Neural progenitor cell (in vitro differentiated cells): ENCODE measurements around the gene FRMD5. TPM values are rescaled to one million over a fixed set of nuclear protein-coding genes. Genes with fewer than 3 reads are reported as not detected.

Source experiments
- DNase-seq: peaks from one replicate; pipeline ENCODE4 v3.0.0-alpha.2; 2016; ENCODE audit warnings: low spot score
- H2AFZ ChIP-seq: fragments of 200-600 bp; sonication (generic); replicated peaks from 2 replicates; pipeline ENCODE4 v1.6.1; 2016; ENCODE audit warnings: antibody characterized with exemption
- H3F3A ChIP-seq: fragments of 200-600 bp; sonication (generic); 2 replicates; pipeline ENCODE4 v1.6.1; 2016; ENCODE audit warnings: antibody characterized with exemption, low read depth
- H3K27ac ChIP-seq: fragments of 200-600 bp; sonication (generic); 2 replicates; pipeline ENCODE4 v1.5.1; 2016; ENCODE audit warnings: mild to moderate bottlenecking
- H3K27me3 ChIP-seq: fragments of 200-600 bp; sonication (generic); 2 replicates; pipeline ENCODE4 v1.6.1; 2016; ENCODE audit warnings: mild to moderate bottlenecking, moderate library complexity
- H3K36me3 ChIP-seq: fragments of 200-600 bp; sonication (generic); 2 replicates; pipeline ENCODE4 v1.5.1; 2016
- H3K4me1 ChIP-seq: fragments of 200-600 bp; sonication (generic); 2 replicates; pipeline ENCODE4 v1.6.1; 2016; ENCODE audit warnings: mixed run types
- H3K4me2 ChIP-seq: fragments of 200-600 bp; sonication (generic); 2 replicates; pipeline ENCODE4 v1.6.1; 2016
- H3K4me3 ChIP-seq: fragments of 200-600 bp; sonication (generic); 2 replicates; pipeline ENCODE4 v1.5.1; 2016
- H3K79me2 ChIP-seq: fragments of 200-600 bp; sonication (generic); 2 replicates; pipeline ENCODE4 v1.6.1; 2016; ENCODE audit warnings: low read depth
- H3K9ac ChIP-seq: fragments of 200-600 bp; sonication (generic); 2 replicates; pipeline ENCODE4 v1.6.1; 2016
- H3K9me3 ChIP-seq: fragments of 200-600 bp; sonication (generic); 2 replicates; pipeline ENCODE4 v1.5.1; 2016; ENCODE audit warnings: low read depth
- H4K20me1 ChIP-seq: fragments of 200-600 bp; sonication (generic); 2 replicates; pipeline ENCODE4 v1.6.1; 2016; ENCODE audit warnings: low read depth
- H3K27ac Mint-ChIP-seq: 3 replicates; pipeline ENCODE4 v1.8.0; 2021; ENCODE audit warnings: mixed read lengths
- H3K27me3 Mint-ChIP-seq: 2 replicates; pipeline ENCODE4 v1.8.0; 2022; ENCODE audit warnings: low read depth, mild to moderate bottlenecking, inconsistent platforms, moderate library complexity, mixed read lengths; ENCODE audit not compliant: insufficient read depth
- H3K36me3 Mint-ChIP-seq: 3 replicates; pipeline ENCODE4 v1.8.0; 2021; ENCODE audit warnings: mixed read lengths
- H3K4me1 Mint-ChIP-seq: 3 replicates; pipeline ENCODE4 v1.8.0; 2021; ENCODE audit warnings: mixed read lengths
- H3K4me3 Mint-ChIP-seq: 3 replicates; pipeline ENCODE4 v1.8.0; 2021; ENCODE audit warnings: mild to moderate bottlenecking, moderate library complexity, mixed read lengths
- H3K9me3 Mint-ChIP-seq: 3 replicates; pipeline ENCODE4 v1.8.0; 2020; ENCODE audit warnings: mixed read lengths
- CTCF ChIP-seq: fragments of 200-600 bp; sonication (generic); IDR thresholded peaks from 2 replicates; pipeline ENCODE4 v1.5.1; 2017; ENCODE audit warnings: antibody characterized with exemption, mild to moderate bottlenecking
- EZH2 ChIP-seq: fragments of 200-600 bp; sonication (generic); IDR thresholded peaks from 2 replicates; pipeline ENCODE4 v1.6.1; 2017; ENCODE audit warnings: antibody characterized with exemption, mild to moderate bottlenecking, moderate library complexity
- EZH2phosphoT487 ChIP-seq: fragments of 200-600 bp; sonication (generic); IDR thresholded peaks from 2 replicates; pipeline ENCODE4 v1.6.1; 2017; ENCODE audit warnings: antibody characterized with exemption
- total RNA-seq: library from RNA; depleted of rRNA; stranded (reverse); fragments of >200 nt; gene quantifications from 2 replicates; pipeline ENCODE4 v1.2.3, GENCODE V29; 2015; ENCODE audit warnings: low replicate concordance

FRMD5 gene
- total RNA-seq, 1 donor from 2014 or later: 10.1 TPM

GRCh38 chr15:43876872-43877271 is 318.2 kb downstream of the FRMD5 start:
- Mint-ChIP-seq H3K36me3 (peaks cover 14% of the 10 kb centered on the region), H3K9me3 (no peaks in the 10 kb centered on the region), H3K4me1 (peaks cover 13% of the 10 kb centered on the region), H3K27me3 (peaks cover 3% of the 10 kb centered on the region), H3K4me3 (no peak overlapping the region), H3K27ac (no peak overlapping the region)
- no peak for TF ChIP-seq EZH2
- TF ChIP-seq CTCF: no peak
- TF ChIP-seq EZH2phosphoT487: no peak
- DNase-seq: no peak
- H3F3A ChIP-seq: peaks cover 17% of the 10 kb centered on the region
- H3K4me3 ChIP-seq: no peak overlapping the region
- peaks cover 13% of the 10 kb centered on the region for H3K4me1 ChIP-seq
- no peak overlapping the region for H3K4me2 ChIP-seq
- no peaks in the 10 kb centered on the region for H4K20me1 ChIP-seq
- no peak overlapping the region for H3K27ac ChIP-seq
- no peaks in the 10 kb centered on the region for H3K79me2 ChIP-seq
- H3K36me3 ChIP-seq: no peaks in the 10 kb centered on the region
- no peaks in the 10 kb centered on the region for H3K27me3 ChIP-seq
- no peak overlapping the region for H2AFZ ChIP-seq
- no peaks in the 10 kb centered on the region for H3K9me3 ChIP-seq
- no peak overlapping the region for H3K9ac ChIP-seq

- H2AFZ ChIP-seq: no peak overlapping the region
- no peaks in the 10 kb centered on the region for H3K9me3 Mint-ChIP-seq
- no peaks in the 10 kb centered on the region for H3K4me1 Mint-ChIP-seq
- H3K27ac Mint-ChIP-seq: no peak overlapping the region
- H3K9ac ChIP-seq: no peak overlapping the region
- H3K9me3 ChIP-seq: no peaks in the 10 kb centered on the region
- H3K27me3 Mint-ChIP-seq: no peaks in the 10 kb centered on the region
- no peak overlapping the region for H3K4me3 ChIP-seq
- peaks cover 12% of the 10 kb centered on the region for H3K36me3 Mint-ChIP-seq
- H3F3A ChIP-seq: peaks cover 8% of the 10 kb centered on the region
- no peak for DNase-seq
- no peaks in the 10 kb centered on the region for H3K79me2 ChIP-seq
- H3K36me3 ChIP-seq: no peaks in the 10 kb centered on the region
- H3K27ac ChIP-seq: no peak overlapping the region
- no peak for TF ChIP-seq EZH2
- TF ChIP-seq EZH2phosphoT487: no peak
- H3K4me2 ChIP-seq: no peak overlapping the region
- no peaks in the 10 kb centered on the region for H3K27me3 ChIP-seq
- H4K20me1 ChIP-seq: no peaks in the 10 kb centered on the region
- H3K4me3 Mint-ChIP-seq: no peak overlapping the region
- H3K4me1 ChIP-seq: no peaks in the 10 kb centered on the region
Measured at GRCh38 chr15:43873651-43874050, 321.4 kb downstream of the FRMD5 start.

- no peaks in the 10 kb centered on the region for H3K27me3 Mint-ChIP-seq
- H3K9me3 Mint-ChIP-seq: no peaks in the 10 kb centered on the region
- Histone ChIP-seq H3K36me3 (no peaks in the 10 kb centered on the region), H2AFZ (no peak overlapping the region), H3K4me3 (no peak overlapping the region), H3F3A (peaks cover 8% of the 10 kb centered on the region), H3K4me2 (no peak overlapping the region), H3K27ac (no peak overlapping the region), H3K4me1 (no peaks in the 10 kb centered on the region), H3K9ac (no peak overlapping the region), H4K20me1 (no peaks in the 10 kb centered on the region), H3K9me3 (no peaks in the 10 kb centered on the region), H3K79me2 (no peaks in the 10 kb centered on the region), H3K27me3 (no peaks in the 10 kb centered on the region)
- peak; percentile 82 for DNase-seq
- no peak overlapping the region for H3K4me3 Mint-ChIP-seq
- no peak for TF ChIP-seq EZH2phosphoT487
- TF ChIP-seq CTCF: peak; percentile 83
- H3K36me3 Mint-ChIP-seq: peaks cover 8% of the 10 kb centered on the region
- H3K27ac Mint-ChIP-seq: no peak overlapping the region
- no peaks in the 10 kb centered on the region for H3K4me1 Mint-ChIP-seq
Measured at GRCh38 chr15:43872416-43873020, 322.6 kb downstream of the FRMD5 start.

- Histone ChIP-seq H3K4me1 (no peaks in the 10 kb centered on the region), H3K36me3 (no peaks in the 10 kb centered on the region), H3K27me3 (no peaks in the 10 kb centered on the region), H3K9me3 (no peaks in the 10 kb centered on the region), H3K4me3 (no peak overlapping the region), H3K27ac (no peak overlapping the region), H3K79me2 (no peaks in the 10 kb centered on the region), H2AFZ (no peak overlapping the region), H4K20me1 (no peaks in the 10 kb centered on the region), H3K4me2 (no peak overlapping the region), H3F3A (peaks cover 8% of the 10 kb centered on the region), H3K9ac (no peak overlapping the region)
- Mint-ChIP-seq H3K27ac (no peak overlapping the region), H3K4me3 (no peak overlapping the region), H3K36me3 (peaks cover 8% of the 10 kb centered on the region), H3K27me3 (no peaks in the 10 kb centered on the region), H3K4me1 (no peaks in the 10 kb centered on the region), H3K9me3 (no peaks in the 10 kb centered on the region)
- TF ChIP-seq CTCF (no peak), EZH2 (no peak), EZH2phosphoT487 (no peak)
- no peak for DNase-seq
Measured at GRCh38 chr15:43871835-43872234, 323.2 kb downstream of the FRMD5 start.
